Retinal pigment epithelial cell (primary cell): ENCODE data around the gene IGFBP4.
A peak's percentile ranks its signal among the peaks of the same experiment; 100 is the strongest.

Experiments
- DNase-seq: peaks from one replicate; pipeline ENCODE4 v3.0.0-alpha.2; 2010; ENCODE audit warnings: low read depth
- H3K4me3 ChIP-seq: 2 replicates; pipeline ENCODE4 v1.5.1; 2011; ENCODE audit warnings: mild to moderate bottlenecking, low read length, control low read depth, moderate library complexity
- TF ChIP-seq, protein P1 (sequence below): conservative IDR thresholded peaks from 2 replicates; pipeline ENCODE4 v1.5.1; 2011; ENCODE audit warnings: low read depth, low read length, control low read depth, inconsistent platforms

The IGFBP4 gene

GRCh38 chr17:40450175-40450574, 6.9 kb downstream of the IGFBP4 start:
- TF ChIP-seq, protein P1, sequence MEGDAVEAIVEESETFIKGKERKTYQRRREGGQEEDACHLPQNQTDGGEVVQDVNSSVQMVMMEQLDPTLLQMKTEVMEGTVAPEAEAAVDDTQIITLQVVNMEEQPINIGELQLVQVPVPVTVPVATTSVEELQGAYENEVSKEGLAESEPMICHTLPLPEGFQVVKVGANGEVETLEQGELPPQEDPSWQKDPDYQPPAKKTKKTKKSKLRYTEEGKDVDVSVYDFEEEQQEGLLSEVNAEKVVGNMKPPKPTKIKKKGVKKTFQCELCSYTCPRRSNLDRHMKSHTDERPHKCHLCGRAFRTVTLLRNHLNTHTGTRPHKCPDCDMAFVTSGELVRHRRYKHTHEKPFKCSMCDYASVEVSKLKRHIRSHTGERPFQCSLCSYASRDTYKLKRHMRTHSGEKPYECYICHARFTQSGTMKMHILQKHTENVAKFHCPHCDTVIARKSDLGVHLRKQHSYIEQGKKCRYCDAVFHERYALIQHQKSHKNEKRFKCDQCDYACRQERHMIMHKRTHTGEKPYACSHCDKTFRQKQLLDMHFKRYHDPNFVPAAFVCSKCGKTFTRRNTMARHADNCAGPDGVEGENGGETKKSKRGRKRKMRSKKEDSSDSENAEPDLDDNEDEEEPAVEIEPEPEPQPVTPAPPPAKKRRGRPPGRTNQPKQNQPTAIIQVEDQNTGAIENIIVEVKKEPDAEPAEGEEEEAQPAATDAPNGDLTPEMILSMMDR, result peak; percentile 52
- DNase-seq, result no peak
- H3K4me3 ChIP-seq, result no peak overlapping the region

- no peak for DNase-seq
- H3K4me3 ChIP-seq, result no peak overlapping the region
- TF ChIP-seq, protein P1, result no peak
These were observed 8.2 kb downstream of the IGFBP4 start for GRCh38 chr17:40451420-40451819.

GRCh38 chr17:40452216-40452787, 9.1 kb downstream of the IGFBP4 start:
- TF ChIP-seq, protein P1, result no peak
- H3K4me3 ChIP-seq, result no peak overlapping the region
- no peak for DNase-seq

DNA sequence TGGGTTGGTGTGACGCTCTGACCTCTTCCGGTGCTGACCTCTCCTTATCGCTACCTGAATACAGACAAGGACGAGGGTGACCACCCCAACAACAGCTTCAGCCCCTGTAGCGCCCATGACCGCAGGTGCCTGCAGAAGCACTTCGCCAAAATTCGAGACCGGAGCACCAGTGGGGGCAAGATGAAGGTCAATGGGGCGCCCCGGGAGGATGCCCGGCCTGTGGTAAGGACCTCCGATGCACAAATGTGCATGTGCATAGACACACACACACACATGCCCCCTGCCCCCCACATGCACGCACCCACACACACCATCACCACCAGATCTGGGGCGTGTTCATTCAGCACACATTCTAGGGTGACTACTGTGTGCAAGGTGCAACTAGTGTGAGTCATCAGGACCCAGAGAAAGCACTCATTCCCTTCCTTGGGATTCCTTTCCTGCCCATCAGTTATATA, 9.7 kb downstream of the IGFBP4 start:
- no peak overlapping the region for H3K4me3 ChIP-seq
- no peak for DNase-seq
- TF ChIP-seq, protein P1, result no peak

DNA sequence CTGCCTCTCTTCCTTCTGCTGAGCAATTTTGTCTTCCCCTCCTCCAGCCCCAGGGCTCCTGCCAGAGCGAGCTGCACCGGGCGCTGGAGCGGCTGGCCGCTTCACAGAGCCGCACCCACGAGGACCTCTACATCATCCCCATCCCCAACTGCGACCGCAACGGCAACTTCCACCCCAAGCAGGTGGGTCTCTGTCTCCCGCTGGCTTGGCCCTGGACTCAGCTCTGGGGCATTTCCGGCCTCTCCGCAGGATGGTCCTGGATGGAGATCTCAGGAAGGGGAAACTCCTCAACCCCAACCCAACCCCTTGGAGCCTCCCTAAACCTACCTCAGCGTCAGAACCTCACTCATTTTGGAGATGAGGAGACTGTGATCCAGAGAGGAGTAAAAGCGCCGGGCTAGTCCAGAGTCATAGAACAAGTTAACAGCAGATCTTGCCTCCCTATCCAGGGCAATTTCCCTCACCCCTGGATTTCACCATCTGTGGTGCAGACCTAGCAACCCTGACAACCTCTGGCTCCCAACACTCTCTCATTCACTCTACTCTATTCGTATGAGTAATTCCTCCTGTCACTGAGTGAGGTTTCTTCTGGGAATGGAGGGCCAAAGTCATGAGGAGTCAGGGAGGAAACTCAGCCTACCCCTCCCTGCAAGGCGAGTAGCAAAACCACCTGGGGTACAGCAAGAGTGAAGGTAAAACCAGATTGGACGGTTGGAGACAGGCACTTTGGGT, 10.8 kb downstream of the IGFBP4 start:
- H3K4me3 ChIP-seq, result no peak overlapping the region
- no peak for DNase-seq
- TF ChIP-seq, protein P1, result no peak

DNA sequence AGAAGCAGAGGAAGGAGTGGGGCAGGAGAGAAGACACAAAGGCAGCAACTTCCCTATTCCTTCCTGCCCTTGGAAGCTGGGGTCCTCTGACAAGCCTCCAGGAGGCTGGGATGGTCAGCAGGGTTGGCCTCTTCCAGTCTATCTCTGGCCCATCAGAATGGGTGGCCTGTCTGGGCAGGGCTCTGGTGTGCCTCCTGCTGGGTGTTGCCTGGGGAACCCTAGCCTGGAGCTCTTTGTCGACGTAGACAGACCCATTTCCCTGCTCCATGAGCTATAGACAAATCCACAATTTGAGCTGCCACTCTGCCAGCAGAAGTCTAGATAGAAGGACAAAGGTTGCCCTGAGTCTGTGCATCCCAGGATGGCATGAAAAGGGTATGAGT, 11.4 kb downstream of the IGFBP4 start:
- H3K4me3 ChIP-seq, result no peak overlapping the region
- TF ChIP-seq, protein P1, result no peak
- DNase-seq, result no peak

- TF ChIP-seq, protein P1, result no peak
- DNase-seq, result no peak
These were observed 13.2 kb downstream of the IGFBP4 start for GRCh38 chr17:40456396-40456951.

More at GRCh38 chr17:40456396-40456951, 13.2 kb downstream of the IGFBP4 start:
- H3K4me3 ChIP-seq, result no peak overlapping the region
